Measurements from ENCODE around the gene ABCC6.

The ABCC6 gene

DNA sequence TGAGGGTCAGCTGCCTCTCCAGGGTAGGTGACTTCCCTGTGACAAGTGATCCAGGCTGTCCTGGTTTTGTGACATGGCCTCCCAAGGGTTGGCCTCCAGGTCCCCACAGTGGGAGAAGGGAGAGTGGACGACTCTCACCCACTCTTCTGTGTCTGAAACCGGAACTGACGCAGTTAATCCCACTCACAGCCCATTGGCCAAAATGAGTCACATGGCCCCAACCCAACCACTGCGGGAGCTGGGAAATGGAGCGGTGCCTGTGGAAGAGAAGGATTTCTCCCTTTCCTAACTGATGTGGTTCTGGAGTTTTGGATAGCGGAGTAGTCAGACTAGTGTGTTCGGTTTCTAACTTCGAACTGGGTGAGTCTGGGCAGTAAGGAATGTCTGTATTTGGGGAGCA lies 79.4 kb downstream of the ABCC6 start:
- TF ChIP-seq, protein P1, sequence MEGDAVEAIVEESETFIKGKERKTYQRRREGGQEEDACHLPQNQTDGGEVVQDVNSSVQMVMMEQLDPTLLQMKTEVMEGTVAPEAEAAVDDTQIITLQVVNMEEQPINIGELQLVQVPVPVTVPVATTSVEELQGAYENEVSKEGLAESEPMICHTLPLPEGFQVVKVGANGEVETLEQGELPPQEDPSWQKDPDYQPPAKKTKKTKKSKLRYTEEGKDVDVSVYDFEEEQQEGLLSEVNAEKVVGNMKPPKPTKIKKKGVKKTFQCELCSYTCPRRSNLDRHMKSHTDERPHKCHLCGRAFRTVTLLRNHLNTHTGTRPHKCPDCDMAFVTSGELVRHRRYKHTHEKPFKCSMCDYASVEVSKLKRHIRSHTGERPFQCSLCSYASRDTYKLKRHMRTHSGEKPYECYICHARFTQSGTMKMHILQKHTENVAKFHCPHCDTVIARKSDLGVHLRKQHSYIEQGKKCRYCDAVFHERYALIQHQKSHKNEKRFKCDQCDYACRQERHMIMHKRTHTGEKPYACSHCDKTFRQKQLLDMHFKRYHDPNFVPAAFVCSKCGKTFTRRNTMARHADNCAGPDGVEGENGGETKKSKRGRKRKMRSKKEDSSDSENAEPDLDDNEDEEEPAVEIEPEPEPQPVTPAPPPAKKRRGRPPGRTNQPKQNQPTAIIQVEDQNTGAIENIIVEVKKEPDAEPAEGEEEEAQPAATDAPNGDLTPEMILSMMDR (IDR thresholded peaks at IDR 0.05; ENCODE audit: insufficient read depth, low read depth, low read length, missing control alignments), result no peak
- DNase-seq (ENCODE audit: low read depth), result no peak
- H3K4me3 ChIP-seq (ENCODE audit: low read depth, low read length), result no peak overlapping the region

DNA sequence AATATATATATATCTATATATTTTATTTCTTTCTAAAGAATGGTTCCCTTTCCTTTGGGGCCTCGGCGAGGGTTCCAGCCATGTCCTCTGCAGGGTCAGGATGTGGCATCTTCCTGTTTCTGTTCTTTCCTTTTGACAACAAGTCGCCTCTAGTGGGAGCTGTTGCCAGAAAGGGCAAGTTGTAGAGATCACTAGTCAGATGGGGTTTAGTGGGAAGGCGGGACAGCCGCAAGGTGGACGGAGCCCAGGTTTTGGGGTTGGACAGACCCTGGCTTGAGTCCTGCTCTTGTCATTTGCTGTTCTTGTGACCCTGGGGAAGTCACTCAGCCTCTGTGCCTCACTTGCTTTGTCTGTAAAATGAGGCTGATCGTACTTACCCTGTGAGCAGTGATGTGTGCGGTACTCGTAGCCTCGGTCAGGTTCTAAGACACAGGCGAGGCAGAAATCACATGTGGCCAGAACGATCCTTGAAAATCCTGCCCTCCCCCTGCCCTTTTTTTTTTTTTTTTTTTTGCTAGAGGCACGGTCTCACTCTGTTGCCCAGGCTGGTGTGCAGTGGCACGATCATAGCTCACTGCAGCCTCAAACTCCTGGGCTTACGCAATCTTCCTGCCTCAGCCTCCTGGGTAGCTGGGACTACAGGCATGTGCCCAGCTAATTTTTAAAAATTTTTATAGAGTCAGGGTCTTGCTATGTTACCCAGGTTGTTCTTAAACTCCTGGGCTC lies 80.1 kb downstream of the ABCC6 start:
- peak; percentile 23 for DNase-seq (ENCODE audit: low read depth)

DNA sequence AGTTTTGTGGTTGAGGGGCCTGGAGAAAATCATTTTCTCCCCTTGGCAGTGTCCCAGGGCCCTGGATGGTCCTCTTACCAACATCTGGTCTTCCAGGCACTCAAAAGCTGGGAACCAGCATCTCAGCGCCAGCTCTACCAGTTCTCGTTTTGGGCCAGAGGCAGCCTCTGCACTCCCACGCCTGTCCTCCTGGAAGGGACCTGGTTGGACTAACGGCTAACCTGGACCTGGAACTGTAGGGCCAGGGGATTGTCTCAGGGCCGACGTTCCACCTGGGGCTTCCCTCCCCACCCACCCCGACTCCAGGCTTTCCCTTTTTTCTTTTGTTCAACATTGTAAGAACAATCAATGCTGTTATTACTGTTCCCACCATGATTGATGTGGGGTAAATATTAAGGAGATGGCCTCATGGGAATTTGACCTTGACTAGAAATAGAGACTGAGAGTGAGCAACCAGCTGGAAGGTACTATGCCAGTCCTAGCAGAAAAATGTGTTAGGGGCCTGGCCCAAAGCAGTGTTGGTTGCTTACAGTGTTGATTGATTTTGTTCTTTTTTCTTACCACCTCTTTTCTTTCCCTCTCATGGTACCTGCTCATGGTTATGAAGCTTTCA lies 81.4 kb downstream of the ABCC6 start:
- TF ChIP-seq, protein P1 (IDR thresholded peaks at IDR 0.05; ENCODE audit: insufficient read depth, low read depth, low read length, missing control alignments), result no peak
- no peak overlapping the region for H3K4me3 ChIP-seq (ENCODE audit: low read depth, low read length)
- no peak for DNase-seq (ENCODE audit: low read depth)

More for the DNA sequence above, 80.1 kb downstream of the ABCC6 start:
- TF ChIP-seq, protein P1 (IDR thresholded peaks at IDR 0.05; ENCODE audit: insufficient read depth, low read depth, low read length, missing control alignments), result peak; percentile 35
- no peak overlapping the region for H3K4me3 ChIP-seq (ENCODE audit: low read depth, low read length)

DNA sequence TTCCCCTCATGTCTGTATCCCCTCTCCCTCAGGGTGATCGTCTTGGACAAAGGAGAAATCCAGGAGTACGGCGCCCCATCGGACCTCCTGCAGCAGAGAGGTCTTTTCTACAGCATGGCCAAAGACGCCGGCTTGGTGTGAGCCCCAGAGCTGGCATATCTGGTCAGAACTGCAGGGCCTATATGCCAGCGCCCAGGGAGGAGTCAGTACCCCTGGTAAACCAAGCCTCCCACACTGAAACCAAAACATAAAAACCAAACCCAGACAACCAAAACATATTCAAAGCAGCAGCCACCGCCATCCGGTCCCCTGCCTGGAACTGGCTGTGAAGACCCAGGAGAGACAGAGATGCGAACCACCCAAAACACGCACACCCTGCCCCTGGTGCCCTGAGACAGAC lies 82.2 kb downstream of the ABCC6 start:
- TF ChIP-seq, protein P1 (IDR thresholded peaks at IDR 0.05; ENCODE audit: insufficient read depth, low read depth, low read length, missing control alignments), result no peak
- DNase-seq (ENCODE audit: low read depth), result peak; percentile 23
- no peak overlapping the region for H3K4me3 ChIP-seq (ENCODE audit: low read depth, low read length)

DNA sequence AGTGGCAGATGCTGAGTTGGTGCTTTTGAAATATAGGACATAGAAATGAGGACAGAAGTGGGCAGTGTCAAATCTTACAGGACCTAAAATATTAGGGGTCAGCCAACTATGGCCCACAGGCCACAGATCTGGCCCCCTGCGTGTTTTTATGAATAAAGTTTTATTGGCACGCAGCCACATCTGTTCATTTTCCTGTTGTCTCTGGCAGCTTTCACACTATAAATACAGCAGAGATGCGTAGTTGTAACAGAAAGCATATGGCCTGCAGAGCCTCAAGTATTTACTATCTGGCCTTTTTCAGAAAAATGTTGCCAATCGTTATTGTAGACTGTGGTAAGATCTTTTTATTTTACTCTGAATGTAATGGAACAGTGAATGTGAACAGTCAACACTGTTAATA lies 82.8 kb downstream of the ABCC6 start:
- TF ChIP-seq, protein P1 (IDR thresholded peaks at IDR 0.05; ENCODE audit: insufficient read depth, low read depth, low read length, missing control alignments), result no peak
- no peak for DNase-seq (ENCODE audit: low read depth)
- H3K4me3 ChIP-seq (ENCODE audit: low read depth, low read length), result no peak overlapping the region

DNA sequence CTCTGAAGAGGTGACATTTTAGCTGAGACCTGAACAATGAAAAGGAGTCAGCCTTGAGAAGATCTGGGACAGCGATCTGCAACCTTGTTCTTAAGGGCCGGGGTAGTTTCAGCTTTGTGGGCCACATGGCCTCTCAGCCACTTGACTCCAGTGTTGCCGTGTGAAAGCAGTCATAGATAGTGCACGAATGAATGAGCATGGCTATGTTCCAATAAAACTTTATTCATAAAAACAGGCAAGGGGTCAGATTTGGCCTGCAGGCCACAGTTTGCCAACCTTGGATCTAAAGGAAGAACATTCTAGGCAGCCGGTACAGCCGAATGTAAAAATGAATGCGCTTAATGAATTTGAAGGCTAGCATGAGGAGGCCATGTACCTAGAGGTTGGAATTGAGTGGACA lies 83.5 kb downstream of the ABCC6 start:
- no peak overlapping the region for H3K4me3 ChIP-seq (ENCODE audit: low read depth, low read length)
- DNase-seq (ENCODE audit: low read depth), result no peak
- TF ChIP-seq, protein P1 (IDR thresholded peaks at IDR 0.05; ENCODE audit: insufficient read depth, low read depth, low read length, missing control alignments), result no peak
